Activated CD8-positive, alpha-beta T cell treated with anti-CD3 and anti-CD28 coated beads, Interleukin-2, amount 10 ng/mL, durations not matched to agents 7 days and 5 days (primary cell): ENCODE measurements around the gene TP53. TPM values are rescaled to one million over a fixed set of nuclear protein-coding genes. Genes with fewer than 3 reads are reported as not detected.

Source experiments
- ATAC-seq: fragments of 150-1000 bp; cut with Tn5 transposase; one replicate; pipeline ENCODE4 v1.10.0; 2021; ENCODE audit warnings: moderate library complexity
- CTCF ChIA-PET: fragments of 350-600 bp; sonication (Branson Sonifier 250); formaldehyde crosslinking; loops from one replicate; lab custom pipeline; 2021; ENCODE audit warnings: antibody characterized with exemption; lab: Charles Lee
- POLR2A ChIA-PET: fragments of 350-600 bp; sonication (Branson Sonifier 250); formaldehyde crosslinking; loops from one replicate; lab custom pipeline; 2021; ENCODE audit warnings: antibody characterized with exemption; lab: Charles Lee
- DNase-seq: peaks from one replicate; pipeline ENCODE4 v3.0.0-alpha.2; 2020
- H3K27ac Mint-ChIP-seq: one replicate; pipeline ENCODE4 v1.8.0; 2021; ENCODE audit warnings: mild to moderate bottlenecking, mixed read lengths
- H3K27me3 Mint-ChIP-seq: one replicate; pipeline ENCODE4 v1.8.0; 2021; ENCODE audit warnings: low read depth, mixed read lengths
- H3K36me3 Mint-ChIP-seq: one replicate; pipeline ENCODE4 v1.8.0; 2021; ENCODE audit warnings: low read depth, mixed read lengths
- H3K4me1 Mint-ChIP-seq: one replicate; pipeline ENCODE4 v1.8.0; 2021; ENCODE audit warnings: low read depth, mixed read lengths
- H3K4me3 Mint-ChIP-seq: one replicate; pipeline ENCODE4 v1.8.0; 2021; ENCODE audit warnings: mild to moderate bottlenecking, mixed read lengths
- H3K9me3 Mint-ChIP-seq: one replicate; pipeline ENCODE4 v1.8.0; 2022; ENCODE audit warnings: mixed read lengths; ENCODE audit not compliant: insufficient read depth
- total RNA-seq, 2 experiments: library from RNA; stranded (reverse); gene quantifications; one replicate each; pipeline ENCODE4 v1.2.3, GENCODE V29; 2021

The TP53 gene
- total RNA-seq, 2 experiments from 2014 or later: 131 to 136 TPM

- POLR2A ChIA-PET: interaction anchor here (1.3 to 1.5 kb wide), 2 partner anchors 13 to 29 kb away, joined by 3 to 8 read pairs; partner anchors contain the start of gene TP53
- DNase-seq (no peak), ATAC-seq (no peak)
- H3K27me3 Mint-ChIP-seq: peaks cover 61% of the 10 kb centered on the region
- no peaks in the 10 kb centered on the region for H3K36me3 Mint-ChIP-seq
- H3K9me3 Mint-ChIP-seq: no peaks in the 10 kb centered on the region
- H3K4me1 Mint-ChIP-seq: peaks cover 47% of the 10 kb centered on the region
- H3K4me3 Mint-ChIP-seq: peak overlapping the region; percentile 82
- CTCF ChIA-PET: interaction anchor here (1.0 to 4.3 kb wide), 4 partner anchors 10 to 118 kb away, joined by 3 to 25 read pairs (median 3); partner anchors contain the start of genes KDM6B, TP53 and WRAP53
- no peak overlapping the region for H3K27ac Mint-ChIP-seq
These were observed 28.9 kb upstream of the TP53 start for GRCh38 chr17:7715936-7716886.

- DNase-seq: no peak
- H3K36me3 Mint-ChIP-seq: no peaks in the 10 kb centered on the region
- CTCF ChIA-PET: interaction anchor here (1.0 to 1.1 kb wide), 2 partner anchors 29 to 125 kb away, joined by 3 to 4 read pairs; no protein-coding TSS in a partner anchor
- no peak overlapping the region for H3K27ac Mint-ChIP-seq
- peaks cover 53% of the 10 kb centered on the region for H3K4me1 Mint-ChIP-seq
- ATAC-seq: no peak
- no peaks in the 10 kb centered on the region for H3K9me3 Mint-ChIP-seq
- H3K27me3 Mint-ChIP-seq: peaks cover 53% of the 10 kb centered on the region
- no peak overlapping the region for H3K4me3 Mint-ChIP-seq
- POLR2A ChIA-PET: no interaction called here
These were observed 27.7 kb upstream of the TP53 start for GRCh38 chr17:7714721-7715594.

- ChIA-PET CTCF (interaction anchor here (0.8 to 2.1 kb wide), 5 partner anchors 27 to 124 kb away, joined by 3 to 6 read pairs (median 3); partner anchors contain the start of gene TP53), POLR2A (interaction anchor here (1.1 kb wide), 1 partner anchor 26 kb away, joined by 3 read pairs; the partner anchor contains the start of gene TP53)
- no peak overlapping the region for H3K27ac Mint-ChIP-seq
- ATAC-seq: no peak
- no peaks in the 10 kb centered on the region for H3K9me3 Mint-ChIP-seq
- H3K4me3 Mint-ChIP-seq: no peak overlapping the region
- H3K27me3 Mint-ChIP-seq: peaks cover 50% of the 10 kb centered on the region
- no peak for DNase-seq
- H3K36me3 Mint-ChIP-seq: no peaks in the 10 kb centered on the region
- peaks cover 53% of the 10 kb centered on the region for H3K4me1 Mint-ChIP-seq
These were observed 26.5 kb upstream of the TP53 start for GRCh38 chr17:7713782-7714181.

GRCh38 chr17:7712111-7712771 is 25.0 kb upstream of the TP53 start:
- POLR2A ChIA-PET: no interaction called here
- H3K27ac Mint-ChIP-seq: no peak overlapping the region
- peaks cover 39% of the 10 kb centered on the region for H3K4me1 Mint-ChIP-seq
- ATAC-seq: peak; percentile 49
- CTCF ChIA-PET: interaction anchor here (2.1 kb wide), 1 partner anchor 26 kb away, joined by 6 read pairs; the partner anchor contains the start of gene TP53
- H3K9me3 Mint-ChIP-seq: no peaks in the 10 kb centered on the region
- H3K4me3 Mint-ChIP-seq: no peak overlapping the region
- peaks cover 48% of the 10 kb centered on the region for H3K27me3 Mint-ChIP-seq
- no peaks in the 10 kb centered on the region for H3K36me3 Mint-ChIP-seq
- DNase-seq: no peak

- no peak for ATAC-seq
- POLR2A ChIA-PET: no interaction called here
- Mint-ChIP-seq H3K9me3 (no peaks in the 10 kb centered on the region), H3K4me1 (peaks cover 31% of the 10 kb centered on the region), H3K36me3 (no peaks in the 10 kb centered on the region), H3K27me3 (peaks cover 50% of the 10 kb centered on the region), H3K27ac (peak overlapping the region; percentile 17), H3K4me3 (no peak overlapping the region)
- CTCF ChIA-PET: interaction anchor here (0.6 to 2.0 kb wide), 3 partner anchors 10 to 23 kb away, joined by 3 to 12 read pairs (median 3); partner anchors contain the start of genes TP53 and WRAP53
- DNase-seq: no peak
These were observed 23.9 kb upstream of the TP53 start for GRCh38 chr17:7711051-7711755.

- DNase-seq (no peak), ATAC-seq (no peak)
- H3K4me1 Mint-ChIP-seq: peaks cover 36% of the 10 kb centered on the region
- H3K36me3 Mint-ChIP-seq: peaks cover 1% of the 10 kb centered on the region
- H3K27ac Mint-ChIP-seq: no peak overlapping the region
- ChIA-PET POLR2A (interaction anchor here (1.2 kb wide), 1 partner anchor 23 kb away, joined by 6 read pairs; the partner anchor contains the start of genes TP53 and WRAP53), CTCF (interaction anchor here (0.6 to 2.0 kb wide), 3 partner anchors 9 to 22 kb away, joined by 3 to 12 read pairs (median 3); partner anchors contain the start of genes TP53 and WRAP53)
- no peak overlapping the region for H3K4me3 Mint-ChIP-seq
- H3K27me3 Mint-ChIP-seq: peaks cover 49% of the 10 kb centered on the region
- H3K9me3 Mint-ChIP-seq: no peaks in the 10 kb centered on the region
These were observed 23.0 kb upstream of the TP53 start for GRCh38 chr17:7710301-7710700.

- Mint-ChIP-seq H3K9me3 (no peaks in the 10 kb centered on the region), H3K27me3 (peaks cover 52% of the 10 kb centered on the region), H3K4me3 (no peak overlapping the region), H3K27ac (no peak overlapping the region), H3K4me1 (peaks cover 40% of the 10 kb centered on the region), H3K36me3 (peaks cover 4% of the 10 kb centered on the region)
- DNase-seq (no peak), ATAC-seq (no peak)
- POLR2A ChIA-PET: no interaction called here
- CTCF ChIA-PET: no interaction called here
These were observed 21.7 kb upstream of the TP53 start for GRCh38 chr17:7709031-7709430.

GRCh38 chr17:7707858-7708750 is 20.8 kb upstream of the TP53 start:
- Mint-ChIP-seq H3K27me3 (peaks cover 50% of the 10 kb centered on the region), H3K4me1 (peaks cover 35% of the 10 kb centered on the region), H3K4me3 (no peak overlapping the region), H3K9me3 (no peaks in the 10 kb centered on the region), H3K27ac (no peak overlapping the region), H3K36me3 (peaks cover 6% of the 10 kb centered on the region)
- DNase-seq: no peak
- CTCF ChIA-PET: no interaction called here
- no peak for ATAC-seq
- POLR2A ChIA-PET: no interaction called here

GRCh38 chr17:7707446-7707845 is 20.2 kb upstream of the TP53 start:
- peaks cover 32% of the 10 kb centered on the region for H3K4me1 Mint-ChIP-seq
- peaks cover 45% of the 10 kb centered on the region for H3K27me3 Mint-ChIP-seq
- ATAC-seq (no peak), DNase-seq (no peak)
- CTCF ChIA-PET: interaction anchor here (1.8 kb wide), 1 partner anchor 20 kb away, joined by 9 read pairs; the partner anchor contains the start of gene TP53
- POLR2A ChIA-PET: interaction anchor here (4.4 kb wide), 1 partner anchor 20 kb away, joined by 37 read pairs; the partner anchor contains the start of genes TP53 and WRAP53
- no peak overlapping the region for H3K27ac Mint-ChIP-seq
- peaks cover 6% of the 10 kb centered on the region for H3K36me3 Mint-ChIP-seq
- H3K9me3 Mint-ChIP-seq: no peaks in the 10 kb centered on the region
- no peak overlapping the region for H3K4me3 Mint-ChIP-seq
